Smooth muscle cell (in vitro differentiated cells): ENCODE data around the gene HOATZ. TPM values are rescaled to one million over a fixed set of nuclear protein-coding genes. Genes with fewer than 3 reads are reported as not detected.

Source experiments
- DNase-seq: peaks from one replicate; lab custom pipeline; 2025; ENCODE audit not compliant: unreplicated experiment; lab: John Stamatoyannopoulos, UW
- H2AFZ ChIP-seq: fragments of 200-600 bp; sonication (generic); 2 replicates; pipeline ENCODE4 v1.6.0; 2016; ENCODE audit warnings: antibody characterized with exemption, low read depth, mild to moderate bottlenecking
- H3F3A ChIP-seq: fragments of 200-600 bp; sonication (generic); 2 replicates; pipeline ENCODE4 v1.6.0; 2017; ENCODE audit warnings: antibody characterized with exemption, low read depth
- H3K27ac ChIP-seq: fragments of 200-600 bp; sonication (generic); 2 replicates; pipeline ENCODE4 v1.5.1; 2016; ENCODE audit warnings: low read depth, mild to moderate bottlenecking
- H3K27me3 ChIP-seq: fragments of 200-600 bp; sonication (generic); 2 replicates; pipeline ENCODE4 v1.6.1; 2016; ENCODE audit warnings: low read depth, mild to moderate bottlenecking
- H3K36me3 ChIP-seq: fragments of 200-600 bp; sonication (generic); 2 replicates; pipeline ENCODE4 v1.5.1; 2016; ENCODE audit warnings: low read depth
- H3K4me1 ChIP-seq: fragments of 200-600 bp; sonication (generic); 2 replicates; pipeline ENCODE4 v1.5.1; 2016; ENCODE audit warnings: low read depth
- H3K4me2 ChIP-seq: fragments of 200-600 bp; sonication (generic); 2 replicates; pipeline ENCODE4 v1.6.0; 2016; ENCODE audit warnings: mild to moderate bottlenecking
- H3K4me3 ChIP-seq: fragments of 200-600 bp; sonication (generic); 2 replicates; pipeline ENCODE4 v1.5.1; 2016; ENCODE audit warnings: mild to moderate bottlenecking
- H3K79me2 ChIP-seq: fragments of 200-600 bp; sonication (generic); 2 replicates; pipeline ENCODE4 v1.6.0; 2016; ENCODE audit warnings: low read depth, mild to moderate bottlenecking
- H3K9ac ChIP-seq: fragments of 200-600 bp; sonication (generic); 2 replicates; pipeline ENCODE4 v1.6.0; 2016; ENCODE audit warnings: low read depth
- H3K9me3 ChIP-seq: fragments of 200-600 bp; sonication (generic); replicated peaks from 2 replicates; pipeline ENCODE4 v1.5.1; 2016; ENCODE audit warnings: low read depth
- H4K20me1 ChIP-seq: fragments of 200-600 bp; sonication (generic); 2 replicates; pipeline ENCODE4 v1.6.0; 2016; ENCODE audit warnings: low read depth
- CTCF ChIP-seq: fragments of 200-600 bp; sonication (generic); IDR thresholded peaks from 2 replicates; pipeline ENCODE4 v1.5.1; 2017; ENCODE audit warnings: borderline replicate concordance, mild to moderate bottlenecking, antibody characterized with exemption; ENCODE audit not compliant: insufficient read depth, poor library complexity, severe bottlenecking
- WGBS: methylation state at CpG from one replicate; pipeline ENCODE4 v1.1.7; 2016; ENCODE audit warnings: low lambda C conversion rate; 5-methylcytosine and 5-hydroxymethylcytosine counted together
- polyA plus RNA-seq: library from polyadenylated mRNA; unstranded; fragments of >200 nt; fragmentation: Nextera tagmentation; extraction: Ambion mirVana; gene quantifications from 2 replicates; pipeline ENCODE4 v1.2.1, GENCODE V29; 2016
- total RNA-seq: library from RNA; depleted of rRNA; stranded (reverse); fragments of >200 nt; gene quantifications from 2 replicates; pipeline ENCODE4 v1.2.3, GENCODE V29; 2014

The HOATZ gene
- total and polyA plus RNA-seq, 2 experiments from 2014 or later = 0.85 to 1.2 TPM

GRCh38 chr11:111490496-111490895, 24.1 kb upstream of the HOATZ start:
- Histone ChIP-seq H3F3A (no peaks in the 10 kb centered on the region), H3K4me3 (no peak overlapping the region), H3K9ac (no peak overlapping the region), H3K27me3 (no peaks in the 10 kb centered on the region), H3K4me1 (no peaks in the 10 kb centered on the region), H3K79me2 (no peaks in the 10 kb centered on the region), H4K20me1 (no peaks in the 10 kb centered on the region), H2AFZ (no peak overlapping the region), H3K36me3 (no peaks in the 10 kb centered on the region), H3K27ac (no peak overlapping the region), H3K9me3 (no peaks in the 10 kb centered on the region), H3K4me2 (no peak overlapping the region)
- WGBS = 93% methylated on average over 1 of the region's 1 CpG
- no peak for DNase-seq
- no peak for TF ChIP-seq CTCF

- H3F3A ChIP-seq = no peaks in the 10 kb centered on the region
- H3K36me3 ChIP-seq = no peaks in the 10 kb centered on the region
- no peak for DNase-seq
- H4K20me1 ChIP-seq = no peaks in the 10 kb centered on the region
- no peak overlapping the region for H3K4me3 ChIP-seq
- no peaks in the 10 kb centered on the region for H3K4me1 ChIP-seq
- no peak overlapping the region for H3K9ac ChIP-seq
- no peaks in the 10 kb centered on the region for H3K9me3 ChIP-seq
- H3K4me2 ChIP-seq = no peak overlapping the region
- 70% methylated on average over 1 of the region's 1 CpG for WGBS
- no peak for TF ChIP-seq CTCF
- no peak overlapping the region for H2AFZ ChIP-seq
- H3K79me2 ChIP-seq = no peaks in the 10 kb centered on the region
- no peaks in the 10 kb centered on the region for H3K27me3 ChIP-seq
- H3K27ac ChIP-seq = no peak overlapping the region
Measured at GRCh38 chr11:111494040-111494439, 20.5 kb upstream of the HOATZ start.

GRCh38 chr11:111499483-111499882, 15.1 kb upstream of the HOATZ start:
- TF ChIP-seq CTCF = no peak
- H3K9ac ChIP-seq = no peak overlapping the region
- no peaks in the 10 kb centered on the region for H3K9me3 ChIP-seq
- H3K79me2 ChIP-seq = no peaks in the 10 kb centered on the region
- 88% methylated on average over 5 of the region's 5 CpGs for WGBS
- no peaks in the 10 kb centered on the region for H3K36me3 ChIP-seq
- no peak overlapping the region for H2AFZ ChIP-seq
- H3K4me2 ChIP-seq = no peak overlapping the region
- no peaks in the 10 kb centered on the region for H3F3A ChIP-seq
- no peak for DNase-seq
- no peaks in the 10 kb centered on the region for H3K4me1 ChIP-seq
- H4K20me1 ChIP-seq = no peaks in the 10 kb centered on the region
- no peaks in the 10 kb centered on the region for H3K27me3 ChIP-seq
- H3K27ac ChIP-seq = no peak overlapping the region
- H3K4me3 ChIP-seq = no peak overlapping the region

- Histone ChIP-seq H2AFZ (no peak overlapping the region), H3K27me3 (no peaks in the 10 kb centered on the region), H3K4me3 (no peak overlapping the region), H3K4me1 (no peaks in the 10 kb centered on the region), H3K36me3 (no peaks in the 10 kb centered on the region), H3K79me2 (no peaks in the 10 kb centered on the region), H3K9ac (no peak overlapping the region), H3F3A (no peaks in the 10 kb centered on the region), H3K4me2 (no peak overlapping the region), H3K9me3 (no peaks in the 10 kb centered on the region), H3K27ac (no peak overlapping the region), H4K20me1 (no peaks in the 10 kb centered on the region)
- WGBS = 94% methylated on average over 1 of the region's 1 CpG
- no peak for TF ChIP-seq CTCF
- DNase-seq = no peak
Measured at GRCh38 chr11:111500481-111500880, 14.1 kb upstream of the HOATZ start.
